GM10847 (cell line): ENCODE data around the gene STK32B.

Experiments used
- POLR2A ChIP-seq: IDR thresholded peaks from 2 replicates; pipeline ENCODE4 v1.6.1; 2011; ENCODE audit not compliant: insufficient read length; ENCODE audit errors: extremely low read depth

The STK32B gene

GRCh38 chr4:5524446-5525299 lies 473.4 kb downstream of the STK32B start:
- TF ChIP-seq POLR2A: no peak

- no peak for TF ChIP-seq POLR2A
Measured at GRCh38 chr4:5526080-5526846, 475.0 kb downstream of the STK32B start.

DNA sequence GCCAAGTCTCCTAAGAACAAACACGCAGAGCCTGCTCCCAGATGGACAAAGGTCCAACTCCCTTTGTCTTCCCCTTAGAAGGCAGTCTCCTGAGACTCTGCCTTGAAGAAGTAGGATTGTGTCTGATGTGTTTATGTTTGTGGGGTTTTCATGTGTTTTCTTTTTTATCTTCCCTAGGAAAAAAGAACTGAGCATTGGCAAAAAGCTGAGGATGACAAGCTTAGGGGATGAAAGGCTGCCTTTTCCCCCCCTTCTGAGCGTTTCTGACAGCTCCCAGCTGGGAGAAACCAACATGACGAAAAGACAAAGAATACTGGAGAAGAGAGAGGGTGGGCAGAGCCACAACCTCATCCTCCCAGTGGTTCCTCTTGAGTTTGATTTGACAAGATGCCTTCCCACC lies 475.9 kb downstream of the STK32B start:
- no peak for TF ChIP-seq POLR2A

DNA sequence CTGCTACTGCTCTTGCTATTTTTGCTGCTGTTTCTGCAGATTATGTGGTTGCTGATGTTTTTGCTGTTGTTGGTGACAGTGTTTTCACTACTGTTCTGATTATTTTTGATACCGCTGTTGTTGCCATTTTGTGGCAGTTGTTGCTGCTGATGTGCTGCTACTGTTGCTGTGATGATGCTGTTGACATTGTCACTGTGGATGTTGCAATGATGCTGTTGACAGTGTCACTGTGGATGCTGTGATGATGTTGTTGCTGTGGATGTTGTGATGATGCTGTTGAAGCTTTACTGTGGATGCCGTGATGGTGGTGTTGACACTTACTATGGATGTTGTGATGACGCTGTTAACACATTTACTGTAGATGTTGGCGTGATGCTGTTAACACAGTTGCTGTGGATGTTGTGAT lies 476.8 kb downstream of the STK32B start:
- TF ChIP-seq POLR2A: no peak

DNA sequence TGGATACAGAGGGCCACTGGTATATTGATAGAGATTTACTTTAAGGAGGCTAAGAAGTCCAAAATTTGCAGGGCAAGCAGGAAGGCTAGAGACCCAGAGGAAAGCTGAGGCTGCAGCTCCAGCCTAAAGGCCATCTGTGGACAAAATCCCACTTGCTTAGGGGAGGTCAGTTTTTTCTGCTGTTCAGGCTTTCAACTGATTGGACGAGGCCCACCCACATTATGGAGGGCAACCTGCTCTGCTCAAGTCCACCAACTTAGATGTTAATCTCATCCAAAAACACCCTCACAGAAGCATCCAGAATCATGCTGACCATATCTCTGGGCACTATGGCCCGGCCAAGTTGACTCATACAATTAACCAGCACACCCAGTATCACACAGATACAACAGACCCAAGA lies 480.8 kb downstream of the STK32B start:
- no peak for TF ChIP-seq POLR2A

GRCh38 chr4:5539584-5539983 lies 488.3 kb downstream of the STK32B start:
- no peak for TF ChIP-seq POLR2A

GRCh38 chr4:5541169-5541568 lies 489.9 kb downstream of the STK32B start:
- TF ChIP-seq POLR2A: no peak

GRCh38 chr4:5543681-5544080 lies 492.4 kb downstream of the STK32B start:
- TF ChIP-seq POLR2A: no peak

- no peak for TF ChIP-seq POLR2A
Measured at GRCh38 chr4:5544762-5545161, 493.5 kb downstream of the STK32B start.

- no peak for TF ChIP-seq POLR2A
Measured at GRCh38 chr4:5545271-5545670, 494.0 kb downstream of the STK32B start.

GRCh38 chr4:5547651-5548249 lies 496.5 kb downstream of the STK32B start:
- no peak for TF ChIP-seq POLR2A
